K562 (cell line): ENCODE data around the gene SMG1. TPM values are rescaled to one million over a fixed set of nuclear protein-coding genes. Genes with fewer than 3 reads are reported as not detected.

Experiments
- ATAC-seq: fragments of 200-7000 bp; cut with Tn5 transposase; 3 replicates; pipeline ENCODE4 v1.9.1; 2020; ENCODE audit warnings: moderate library complexity
- BruUV-seq: library from RNA; stranded (reverse); fragments of 400-500 nt; replicated peaks from 2 replicates; lab custom pipeline; 2021; lab: Mats Ljungman, UMichigan
- CTCF ChIA-PET: fragments of 300-600 bp; formaldehyde crosslinking; extraction: SDS; loops from one replicate; lab custom pipeline; 2021; ENCODE audit warnings: low intra/inter-chr PET ratio; lab: Yijun Ruan, JAX
- POLR2A ChIA-PET: fragments of 300-600, 350-650 bp; sonication (Branson Sonifier 250); formaldehyde crosslinking; extraction: SDS; loops from one replicate; lab custom pipeline; 2021; ENCODE audit warnings: antibody characterized with exemption, inconsistent platforms; lab: Yijun Ruan, JAX
- DNase-seq, 4 experiments: peaks; one replicate each; pipeline versions ENCODE4 v3.0.0 to v3.0.0-alpha.2; 2011 to 2018; ENCODE audit warnings: low spot score in 3 of 4, mixed read lengths in 3 of 4; ENCODE audit errors: extremely low read depth in 1 of 4
- FAIRE-seq: peaks from 2 replicates; lab custom pipeline; 2011; peaks lifted over from hg19 to GRCh38; lab: Jason Lieb, UNC
- H2AFZ ChIP-seq: 2 replicates; pipeline ENCODE4 v1.6.0; 2011; ENCODE audit warnings: low read depth, low read length, control low read depth, inconsistent platforms
- H3K27ac ChIP-seq: fragments of 200-600 bp; 3 replicates; pipeline ENCODE4 v1.8.0; 2011; ENCODE audit warnings: low read depth, mild to moderate bottlenecking, control low read depth, inconsistent platforms, low read length, moderate library complexity, mixed read lengths; ENCODE audit errors: extremely low read depth
- H3K27me3 ChIP-seq, 2 experiments: fragments of 300-600 bp in 1 of 2; 2 replicates in 1 of 2; 3 replicates in 1 of 2; pipeline versions ENCODE4 v1.6.0 to v1.8.0; 2011; ENCODE audit warnings: inconsistent platforms in 2 of 2, low read length in 2 of 2, mild to moderate bottlenecking in 1 of 2, mixed read lengths in 1 of 2, moderate library complexity in 1 of 2; ENCODE audit not compliant: control insufficient read depth in 2 of 2, insufficient read depth in 2 of 2
- H3K36me3 ChIP-seq: fragments of 300-600 bp; 3 replicates; pipeline ENCODE4 v1.8.0; 2011; ENCODE audit warnings: mild to moderate bottlenecking, low read length, inconsistent platforms; ENCODE audit not compliant: control insufficient read depth, insufficient read depth
- H3K4me1 ChIP-seq, 2 experiments: fragments of 200-600 bp in 1 of 2; replicated peaks in 1 of 2; 2 replicates in 1 of 2; 3 replicates in 1 of 2; pipeline versions ENCODE4 v1.5.1 to v1.8.0; 2011; ENCODE audit warnings: inconsistent platforms in 2 of 2, low read length in 2 of 2, mild to moderate bottlenecking in 1 of 2, mixed read lengths in 1 of 2, moderate library complexity in 1 of 2; ENCODE audit not compliant: control insufficient read depth in 2 of 2, insufficient read depth in 2 of 2
- H3K4me2 ChIP-seq: 2 replicates; pipeline ENCODE4 v1.6.1; 2011; ENCODE audit warnings: low read length, control low read depth, inconsistent platforms, mixed read lengths; ENCODE audit not compliant: insufficient read depth
- H3K4me3 ChIP-seq: fragments of 200-600 bp; sonication (generic), shearing (Covaris generic); 2 replicates; pipeline ENCODE4 v1.5.1; 2016; ENCODE audit warnings: control low read depth, inconsistent platforms
- H3K79me2 ChIP-seq: fragments of 200-600 bp; 3 replicates; pipeline ENCODE4 v1.8.0; 2011; ENCODE audit warnings: low read length, inconsistent platforms; ENCODE audit not compliant: control insufficient read depth, insufficient read depth
- H3K9ac ChIP-seq, 2 experiments: 2 replicates each; pipeline versions ENCODE4 v1.6.0 to v1.6.1; 2011; ENCODE audit warnings: low read depth in 2 of 2, low read length in 2 of 2, control low read depth in 1 of 2, inconsistent platforms in 1 of 2, mild to moderate bottlenecking in 1 of 2, mixed read lengths in 1 of 2; ENCODE audit not compliant: insufficient read depth in 1 of 2
- H3K9me1 ChIP-seq: one replicate; pipeline ENCODE4 v1.6.0; 2011; ENCODE audit warnings: inconsistent platforms, mild to moderate bottlenecking, low read length, moderate library complexity; ENCODE audit not compliant: control insufficient read depth, insufficient read depth
- H3K9me3 ChIP-seq: replicated peaks from 2 replicates; pipeline ENCODE4 v1.5.1; 2011; ENCODE audit warnings: low read depth, low read length, inconsistent platforms; ENCODE audit not compliant: control insufficient read depth, insufficient read depth
- H4K20me1 ChIP-seq: replicated peaks from 2 replicates; pipeline ENCODE4 v1.6.1; 2011; ENCODE audit warnings: low read length, inconsistent platforms, mixed read lengths; ENCODE audit not compliant: control insufficient read depth, insufficient read depth
- ATF6 ChIP-seq: sonication (generic); formaldehyde crosslinking; IDR thresholded peaks from 2 replicates; pipeline ENCODE4 v1.4.0; 2020; ENCODE audit warnings: mild to moderate bottlenecking, missing genetic modification reagents
- CHD1 ChIP-seq: fragments of 200-600 bp; sonication (generic); IDR thresholded peaks from one replicate; pipeline ENCODE4 v1.6.1; 2012; ENCODE audit warnings: mild to moderate bottlenecking, moderate library complexity, low read length, inconsistent platforms
- FOXO4 ChIP-seq: fragments of 450-650 bp; formaldehyde crosslinking; IDR thresholded peaks from 2 replicates; pipeline ENCODE4 v1.4.0; 2020; ENCODE audit warnings: mild to moderate bottlenecking, moderate library complexity
- HDAC1 ChIP-seq, 2 experiments: fragments of 450-650 bp; IDR thresholded peaks; 2 replicates each; pipeline ENCODE4 v1.6.1; 2016 to 2017; ENCODE audit warnings: inconsistent platforms in 1 of 2, mild to moderate bottlenecking in 1 of 2, moderate library complexity in 1 of 2
- KLF1 ChIP-seq: fragments of 450-650 bp; IDR thresholded peaks from 2 replicates; pipeline ENCODE4 v1.6.1; 2016; ENCODE audit warnings: missing genetic modification characterization, missing compliant biosample characterization
- MLX ChIP-seq, 2 experiments: fragments of 450-650 bp in 1 of 2; sonication (generic) in 1 of 2; formaldehyde crosslinking; conservative IDR thresholded peaks; 2 replicates each; pipeline versions ENCODE4 v1.4.0 to v1.8.1; 2020 to 2022; ENCODE audit warnings: mild to moderate bottlenecking in 1 of 2, missing genetic modification reagents in 1 of 2
- TCFL5 ChIP-seq: fragments of 250-450 bp; sonication (Bioruptor Pico); conservative IDR thresholded peaks from 2 replicates; pipeline ENCODE4 v1.6.1; 2021; ENCODE audit warnings: mild to moderate bottlenecking, moderate library complexity, matching md5 sums
- THRB ChIP-seq: fragments of 450-650 bp; formaldehyde crosslinking; conservative IDR thresholded peaks from 2 replicates; pipeline ENCODE4 v1.4.0; 2022; ENCODE audit warnings: mild to moderate bottlenecking, missing genetic modification characterization
- WGBS: fragments of 100-300 bp; shearing (Covaris generic); methylation state at CpG from one replicate; pipeline ENCODE4 v1.1.6; 2016; ENCODE audit warnings: low coverage, mixed read lengths; ENCODE audit not compliant: insufficient coverage; ENCODE audit errors: missing lambda C conversion rate; 5-methylcytosine and 5-hydroxymethylcytosine counted together
- in situ Hi-C: fragments of 300-500 bp; cut with MboI; formaldehyde crosslinking; loops from 4 replicates; pipeline ENCODE4 v1.15.0; 2018; ENCODE audit warnings: inconsistent platforms, mixed read lengths
- intact Hi-C: fragments of 100-400 bp; cut with micrococcal nuclease; formaldehyde crosslinking; loops from 2 replicates; pipeline ENCODE4 v1.14.2; 2022
- polyA plus RNA-seq, 8 experiments: library from polyadenylated mRNA; depleted of rRNA in 4 of 8; stranded (reverse) in 5 of 8; unstranded in 3 of 8; fragments of >200 nt; fragmentation: Nextera tagmentation in 2 of 8; fragmentation: Illumina TruSeq in 1 of 8; extraction: Ambion mirVana in 2 of 8; extraction: Trizol in 1 of 8; gene quantifications; 2 replicates each; pipeline versions ENCODE4 v1.2.1 to v1.2.3, GENCODE V29; 2011 to 2014; ENCODE audit warnings: inconsistent platforms in 1 of 8, missing spikeins in 1 of 8
- total RNA-seq, 7 experiments: library from RNA; depleted of rRNA in 6 of 7; stranded (reverse); fragments of >200 nt in 6 of 7; fragmentation: Illumina TruSeq in 2 of 7; extraction: Trizol in 2 of 7; gene quantifications; 2 replicates each; pipeline versions ENCODE4 v1.2.1 to v1.2.3, GENCODE V29; 2011 to 2021; ENCODE audit warnings: low replicate concordance in 1 of 7

SMG1 gene
- total and polyA plus RNA-seq, 9 of the 15 experiments (the other 6 are each of a cell fraction or from before 2014, with no cell fraction given) = 3.4 to 54.8 (median 32.0) TPM

GRCh38 chr16:18799500-18799899 lies 126.7 kb downstream of the SMG1 start:
- Histone ChIP-seq H3K27ac (peak overlapping the region; percentile 88; the same call in 1 of the 3 replicates), H3K9me3 (no peaks in the 10 kb centered on the region)
- FAIRE-seq = no peak
- DNase-seq = no peak
- CTCF ChIA-PET = no interaction called here
- intact Hi-C loops = no loop called here
- TF ChIP-seq KLF1 (no peak), MLX (CRISPR knock-in tag; conservative IDR thresholded peaks at IDR 0.05) (no peak), THRB (CRISPR knock-in tag) (no peak), ATF6 (CRISPR knock-in tag) (no peak), HDAC1 (IDR thresholded peaks at IDR 0.05) (no peak), CHD1 (no peak), TCFL5 (no peak), FOXO4 (CRISPR knock-in tag) (no peak)
- TF ChIP-seq, all 486 proteins: peak for 0
- H3K4me3 ChIP-seq = peak overlapping the region; percentile 85
- peaks cover 18% of the 10 kb centered on the region; the same call in 1 of the 2 replicates for H4K20me1 ChIP-seq
- no peak overlapping the region for H2AFZ ChIP-seq
- H3K4me2 ChIP-seq = peak overlapping the region; percentile 91
- in situ Hi-C loops = no loop called here
- peaks cover 18% of the 10 kb centered on the region in 2 experiments; a peak in 4 of 5 replicates for H3K4me1 ChIP-seq
- H3K79me2 ChIP-seq = peaks cover 58% of the 10 kb centered on the region
- H3K36me3 ChIP-seq = peaks cover 60% of the 10 kb centered on the region
- no peaks in the 10 kb centered on the region for H3K9me1 ChIP-seq
- BruUV-seq = no TSS peak
- ATAC-seq = no peak
- H3K9ac ChIP-seq = peak overlapping the region; percentile 88 to 93
- POLR2A ChIA-PET = interaction anchor here (0.8 to 10.2 kb wide), 9 partner anchors 11 to 756 kb away, joined by 3 to 342 read pairs (median 6); partner anchors contain the start of genes RPS15A and VPS35L
- WGBS = 33% methylated on average over 3 of the region's 3 CpGs
- H3K27me3 ChIP-seq = no peaks in the 10 kb centered on the region
